Uterus (tissue), 2 donors: ENCODE results near the gene TIMP3.

Experiments used
- POLR2A ChIP-seq, 2 donors: fragments of 450-650 bp; IDR thresholded peaks; one replicate each; pipeline ENCODE4 v1.6.1; 2016; ENCODE audit warnings: antibody characterized with exemption in 2 of 2, mild to moderate bottlenecking in 1 of 2, moderate library complexity in 1 of 2
- TF ChIP-seq, protein P1 (sequence below), 4 experiments: fragments of 200-600 bp in 2 of 4; fragments of 450-650 bp in 2 of 4; sonication (generic) in 2 of 4; IDR thresholded peaks; one replicate each; pipeline ENCODE4 v1.5.1; 2016 to 2019; ENCODE audit warnings: antibody characterized with exemption in 4 of 4, mild to moderate bottlenecking in 2 of 4, moderate library complexity in 1 of 4

DNA sequence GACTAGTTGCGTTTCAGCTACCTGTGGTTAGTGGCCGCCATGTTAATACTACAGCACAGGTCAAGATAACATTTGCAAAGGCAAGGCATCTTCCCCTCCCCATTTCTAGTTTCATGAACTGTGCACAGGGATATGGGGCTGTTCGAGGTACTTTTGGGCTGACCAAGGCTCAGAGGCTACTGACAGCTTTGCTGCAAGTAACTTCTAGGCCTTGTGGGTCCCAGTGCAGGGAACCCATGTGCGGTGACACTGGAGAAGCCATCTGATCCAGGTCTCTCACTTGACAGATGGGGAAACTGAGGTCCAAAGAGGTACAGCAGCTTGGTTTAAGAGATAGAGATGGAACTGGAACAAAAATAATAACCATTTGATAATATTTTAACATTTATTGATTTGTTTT lies 13.6 kb downstream of the TIMP3 start:
- TF ChIP-seq, protein P1, sequence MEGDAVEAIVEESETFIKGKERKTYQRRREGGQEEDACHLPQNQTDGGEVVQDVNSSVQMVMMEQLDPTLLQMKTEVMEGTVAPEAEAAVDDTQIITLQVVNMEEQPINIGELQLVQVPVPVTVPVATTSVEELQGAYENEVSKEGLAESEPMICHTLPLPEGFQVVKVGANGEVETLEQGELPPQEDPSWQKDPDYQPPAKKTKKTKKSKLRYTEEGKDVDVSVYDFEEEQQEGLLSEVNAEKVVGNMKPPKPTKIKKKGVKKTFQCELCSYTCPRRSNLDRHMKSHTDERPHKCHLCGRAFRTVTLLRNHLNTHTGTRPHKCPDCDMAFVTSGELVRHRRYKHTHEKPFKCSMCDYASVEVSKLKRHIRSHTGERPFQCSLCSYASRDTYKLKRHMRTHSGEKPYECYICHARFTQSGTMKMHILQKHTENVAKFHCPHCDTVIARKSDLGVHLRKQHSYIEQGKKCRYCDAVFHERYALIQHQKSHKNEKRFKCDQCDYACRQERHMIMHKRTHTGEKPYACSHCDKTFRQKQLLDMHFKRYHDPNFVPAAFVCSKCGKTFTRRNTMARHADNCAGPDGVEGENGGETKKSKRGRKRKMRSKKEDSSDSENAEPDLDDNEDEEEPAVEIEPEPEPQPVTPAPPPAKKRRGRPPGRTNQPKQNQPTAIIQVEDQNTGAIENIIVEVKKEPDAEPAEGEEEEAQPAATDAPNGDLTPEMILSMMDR (IDR thresholded peaks at IDR 0.05) = no peak
- TF ChIP-seq POLR2A (IDR thresholded peaks at IDR 0.05) = no peak
